Measurements from ENCODE around the gene AHCYL1.

DNA sequence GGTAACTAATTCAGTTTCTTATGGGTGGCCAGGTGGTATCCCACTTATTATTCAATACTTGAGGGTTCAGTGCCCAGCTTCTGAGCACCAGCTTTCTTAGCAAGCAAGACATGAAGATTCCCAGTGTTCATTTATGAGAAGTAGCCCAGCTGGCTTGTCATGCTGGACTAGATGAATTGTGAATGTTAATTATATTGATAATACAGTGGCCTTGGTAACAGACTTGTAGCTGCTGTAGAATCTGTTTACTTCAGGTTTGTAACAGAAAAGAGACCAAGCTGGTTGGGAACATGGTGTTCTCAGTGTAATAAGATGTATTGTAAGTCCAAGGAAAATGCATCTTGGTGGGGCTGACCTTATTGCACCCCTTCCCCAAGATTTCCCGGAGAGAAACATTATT lies 10.1 kb downstream of the AHCYL1 start:
- TF ChIP-seq, protein P1, sequence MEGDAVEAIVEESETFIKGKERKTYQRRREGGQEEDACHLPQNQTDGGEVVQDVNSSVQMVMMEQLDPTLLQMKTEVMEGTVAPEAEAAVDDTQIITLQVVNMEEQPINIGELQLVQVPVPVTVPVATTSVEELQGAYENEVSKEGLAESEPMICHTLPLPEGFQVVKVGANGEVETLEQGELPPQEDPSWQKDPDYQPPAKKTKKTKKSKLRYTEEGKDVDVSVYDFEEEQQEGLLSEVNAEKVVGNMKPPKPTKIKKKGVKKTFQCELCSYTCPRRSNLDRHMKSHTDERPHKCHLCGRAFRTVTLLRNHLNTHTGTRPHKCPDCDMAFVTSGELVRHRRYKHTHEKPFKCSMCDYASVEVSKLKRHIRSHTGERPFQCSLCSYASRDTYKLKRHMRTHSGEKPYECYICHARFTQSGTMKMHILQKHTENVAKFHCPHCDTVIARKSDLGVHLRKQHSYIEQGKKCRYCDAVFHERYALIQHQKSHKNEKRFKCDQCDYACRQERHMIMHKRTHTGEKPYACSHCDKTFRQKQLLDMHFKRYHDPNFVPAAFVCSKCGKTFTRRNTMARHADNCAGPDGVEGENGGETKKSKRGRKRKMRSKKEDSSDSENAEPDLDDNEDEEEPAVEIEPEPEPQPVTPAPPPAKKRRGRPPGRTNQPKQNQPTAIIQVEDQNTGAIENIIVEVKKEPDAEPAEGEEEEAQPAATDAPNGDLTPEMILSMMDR (IDR thresholded peaks at IDR 0.05) = no peak
- peak in 3 of 4 donors; percentile 9 to 51 (median 24) for TF ChIP-seq POLR2AphosphoS5 (IDR thresholded peaks at IDR 0.05)
- TF ChIP-seq POLR2A (IDR thresholded peaks at IDR 0.05) = no peak
- peak in 2 of 4 donors; percentile 11 to 26 for TF ChIP-seq EP300 (IDR thresholded peaks at IDR 0.05)

Data from sigmoid colon (tissue), 4 donors.